ENCODE measurements around the gene ZNF135. TPM values are rescaled to one million over a fixed set of nuclear protein-coding genes. Genes with fewer than 3 reads are reported as not detected.

Gene ZNF135
- total and polyA plus RNA-seq, 2 donors (not counting 3 experiments of a cell fraction or from before 2014, with no cell fraction given), result 1.2 to 1.5 TPM

- no TSS peak for BruUV-seq (replicated peaks)
- Histone ChIP-seq H3K36me3 (ENCODE audit: control insufficient read depth in 2 of 2, extremely low read depth in 1 of 2, insufficient read depth in 2 of 2, low read length in 2 of 2) (no peaks in the 10 kb centered on the region), H3K9me3 (replicated peaks; ENCODE audit: control insufficient read depth, insufficient read depth, low read length) (peaks cover 4% of the 10 kb centered on the region), H3K27me3 (ENCODE audit: control insufficient read depth in 2 of 2, insufficient read depth in 2 of 2, low read length in 2 of 2) (no peaks in the 10 kb centered on the region), H3K4me1 (ENCODE audit: control insufficient read depth, extremely low read depth, insufficient read depth, low read length) (no peaks in the 10 kb centered on the region), H4K20me1 (replicated peaks; ENCODE audit: control insufficient read depth, extremely low read depth, insufficient read depth, low read length) (no peaks in the 10 kb centered on the region), H2AFZ (ENCODE audit: low read depth, low read length) (no peak overlapping the region), H3K4me3 (replicated peaks in 1 of 3; ENCODE audit: insufficient read depth in 1 of 3, low read depth in 1 of 3, low read length in 3 of 3) (no peak overlapping the region), H3K79me2 (ENCODE audit: control insufficient read depth, insufficient read depth, low read length) (no peaks in the 10 kb centered on the region), H3K9me1 (replicated peaks; ENCODE audit: control insufficient read depth, extremely low read depth, insufficient read depth, low read length) (no peaks in the 10 kb centered on the region), H3K9ac (replicated peaks; ENCODE audit: extremely low read depth, insufficient read depth, low read length) (no peak overlapping the region), H3K4me2 (ENCODE audit: insufficient read depth, low read length) (no peak overlapping the region), H3K27ac (ENCODE audit: insufficient read depth, low read depth, low read length) (no peak overlapping the region)
- dilution Hi-C loops (cut with MboI; ENCODE audit: extremely low pct_ligation_motif_present, low sequenced_read_pairs), result no loop called here
- no peak for TF ChIP-seq POLR2A (IDR thresholded peaks at IDR 0.05; ENCODE audit: low read depth, low read length)
- TF ChIP-seq GATA2 (IDR thresholded peaks at IDR 0.05; ENCODE audit: insufficient read depth, insufficient read length, low read depth, low read length), result no peak
- TF ChIP-seq JUN (IDR thresholded peaks at IDR 0.05; ENCODE audit: borderline replicate concordance, insufficient read depth, insufficient read length, low read depth), result no peak
- TF ChIP-seq MYC (IDR thresholded peaks at IDR 0.05; ENCODE audit: low read depth, low read length), result no peak
- no peak for TF ChIP-seq FOS (IDR thresholded peaks at IDR 0.05; ENCODE audit: borderline replicate concordance, insufficient read depth, low read length)
- TF ChIP-seq EZH2 (IDR thresholded peaks at IDR 0.05; ENCODE audit: borderline replicate concordance, low read depth, low read length, severe bottlenecking), result no peak
- POLR2A ChIA-PET, result no interaction called here
- intact Hi-C loops (cut with micrococcal nuclease), result no loop called here
- FAIRE-seq, result no peak
- no peak for DNase-seq (ENCODE audit: low read depth, low spot score)
- CTCF ChIA-PET, result no interaction called here
Measured at GRCh38 chr19:58054901-58055874, 3.9 kb upstream of the ZNF135 start.

- no peak overlapping the region for H3K4me3 ChIP-seq (replicated peaks in 1 of 3; ENCODE audit: insufficient read depth in 1 of 3, low read depth in 1 of 3, low read length in 3 of 3)
- H3K9ac ChIP-seq (replicated peaks; ENCODE audit: extremely low read depth, insufficient read depth, low read length), result no peak overlapping the region
- H2AFZ ChIP-seq (ENCODE audit: low read depth, low read length), result no peak overlapping the region
- ChIA-PET CTCF (no interaction called here), POLR2A (no interaction called here)
- no peak for TF ChIP-seq MYC (IDR thresholded peaks at IDR 0.05; ENCODE audit: low read depth, low read length)
- TF ChIP-seq MAX (IDR thresholded peaks at IDR 0.05; ENCODE audit: insufficient read depth, insufficient read length), result no peak
- no peak for TF ChIP-seq EZH2 (IDR thresholded peaks at IDR 0.05; ENCODE audit: borderline replicate concordance, low read depth, low read length, severe bottlenecking)
- no peak for TF ChIP-seq GATA2 (IDR thresholded peaks at IDR 0.05; ENCODE audit: insufficient read depth, insufficient read length, low read depth, low read length)
- no peak for TF ChIP-seq POLR2AphosphoS5 (IDR thresholded peaks at IDR 0.05; ENCODE audit: insufficient read depth, low read depth, low read length)
- no peak for TF ChIP-seq CTCF (IDR thresholded peaks at IDR 0.05; ENCODE audit: extremely low read depth in 1 of 2, insufficient read depth in 1 of 2, low read depth in 1 of 2, low read length in 2 of 2)
- no peak for TF ChIP-seq FOS (IDR thresholded peaks at IDR 0.05; ENCODE audit: borderline replicate concordance, insufficient read depth, low read length)
- TF ChIP-seq POLR2A (IDR thresholded peaks at IDR 0.05; ENCODE audit: low read depth, low read length), result no peak
- TF ChIP-seq JUN (IDR thresholded peaks at IDR 0.05; ENCODE audit: borderline replicate concordance, insufficient read depth, insufficient read length, low read depth), result no peak
- no peak overlapping the region for H3K4me2 ChIP-seq (ENCODE audit: insufficient read depth, low read length)
- no peaks in the 10 kb centered on the region for H3K9me1 ChIP-seq (replicated peaks; ENCODE audit: control insufficient read depth, extremely low read depth, insufficient read depth, low read length)
- FAIRE-seq, result no peak
- no peak overlapping the region for H3K27ac ChIP-seq (ENCODE audit: insufficient read depth, low read depth, low read length)
- dilution Hi-C loops (cut with MboI; ENCODE audit: extremely low pct_ligation_motif_present, low sequenced_read_pairs) (no loop called here), intact Hi-C loops (cut with micrococcal nuclease) (no loop called here)
- H3K36me3 ChIP-seq (ENCODE audit: control insufficient read depth in 2 of 2, extremely low read depth in 1 of 2, insufficient read depth in 2 of 2, low read length in 2 of 2), result no peaks in the 10 kb centered on the region
- no peak for DNase-seq (ENCODE audit: low read depth, low spot score)
- H4K20me1 ChIP-seq (replicated peaks; ENCODE audit: control insufficient read depth, extremely low read depth, insufficient read depth, low read length), result no peaks in the 10 kb centered on the region
- no peaks in the 10 kb centered on the region for H3K27me3 ChIP-seq (ENCODE audit: control insufficient read depth in 2 of 2, insufficient read depth in 2 of 2, low read length in 2 of 2)
- BruUV-seq (replicated peaks), result no TSS peak
- H3K4me1 ChIP-seq (ENCODE audit: control insufficient read depth, extremely low read depth, insufficient read depth, low read length), result no peaks in the 10 kb centered on the region
- no peaks in the 10 kb centered on the region for H3K79me2 ChIP-seq (ENCODE audit: control insufficient read depth, insufficient read depth, low read length)
- H3K9me3 ChIP-seq (replicated peaks; ENCODE audit: control insufficient read depth, insufficient read depth, low read length), result peaks cover 4% of the 10 kb centered on the region
Measured at GRCh38 chr19:58056261-58056660, 2.8 kb upstream of the ZNF135 start.
